A549 (cell line): ENCODE results near the gene CAT.

Experiments used
- CEBPB ChIP-seq, 2 experiments: fragments of >200 bp in 1 of 2; sonication (Bioruptor Twin) in 1 of 2; formaldehyde crosslinking in 1 of 2; IDR thresholded peaks; 2 replicates each; pipeline ENCODE4 v1.6.1; 2012 to 2016
- CHD2 ChIP-seq: fragments of 150-350 bp; IDR thresholded peaks from 2 replicates; pipeline ENCODE4 v1.6.1; 2014; ENCODE audit warnings: low read length; ENCODE audit not compliant: partially characterized antibody
- JUNB ChIP-seq: fragments of >200 bp; sonication (Bioruptor Twin); formaldehyde crosslinking; IDR thresholded peaks from 2 replicates; pipeline ENCODE4 v1.6.1; 2016
- PHF8 ChIP-seq: fragments of 200-600 bp; sonication (generic); IDR thresholded peaks from 2 replicates; pipeline ENCODE4 v1.6.1; 2016; ENCODE audit warnings: low read depth, mild to moderate bottlenecking, antibody characterized with exemption, moderate library complexity, borderline replicate concordance
- TF ChIP-seq, protein P1 (sequence below): fragments of >200 bp; sonication (Bioruptor Twin); formaldehyde crosslinking; IDR thresholded peaks from 3 replicates; pipeline ENCODE4 v1.5.1; 2016

DNA sequence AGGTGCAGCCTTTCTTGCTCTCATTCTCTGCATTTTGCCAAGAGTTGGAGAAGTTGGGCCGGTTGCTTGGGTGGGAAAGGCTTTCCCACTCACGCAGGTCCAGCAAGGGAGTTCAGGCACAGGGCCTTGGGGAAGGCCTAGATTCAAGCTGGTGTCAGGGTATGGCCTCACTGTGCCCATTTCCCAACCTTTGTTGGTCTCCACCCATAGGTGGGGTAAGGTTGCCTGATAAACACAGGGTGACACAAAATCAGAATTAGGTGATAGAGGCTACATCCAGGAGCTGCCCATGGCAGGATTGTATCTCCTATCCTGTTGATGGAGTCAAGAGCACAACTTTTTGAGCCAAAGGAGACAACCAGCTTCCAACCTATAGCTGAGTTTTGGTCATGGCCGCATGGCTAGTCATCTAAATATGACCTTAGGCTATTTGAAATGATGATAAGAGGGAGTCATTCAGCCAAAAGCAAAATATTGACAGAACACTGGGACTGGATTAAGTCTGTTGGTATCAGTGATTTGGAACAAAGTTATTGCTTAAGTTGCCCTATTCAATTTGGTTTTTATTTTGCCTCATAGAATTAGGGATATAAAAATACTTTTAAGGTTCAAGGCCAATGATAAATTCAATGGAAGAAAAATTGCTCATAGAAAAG lies 20.9 kb downstream of the CAT start:
- TF ChIP-seq JUNB, result no peak
- TF ChIP-seq, protein P1, sequence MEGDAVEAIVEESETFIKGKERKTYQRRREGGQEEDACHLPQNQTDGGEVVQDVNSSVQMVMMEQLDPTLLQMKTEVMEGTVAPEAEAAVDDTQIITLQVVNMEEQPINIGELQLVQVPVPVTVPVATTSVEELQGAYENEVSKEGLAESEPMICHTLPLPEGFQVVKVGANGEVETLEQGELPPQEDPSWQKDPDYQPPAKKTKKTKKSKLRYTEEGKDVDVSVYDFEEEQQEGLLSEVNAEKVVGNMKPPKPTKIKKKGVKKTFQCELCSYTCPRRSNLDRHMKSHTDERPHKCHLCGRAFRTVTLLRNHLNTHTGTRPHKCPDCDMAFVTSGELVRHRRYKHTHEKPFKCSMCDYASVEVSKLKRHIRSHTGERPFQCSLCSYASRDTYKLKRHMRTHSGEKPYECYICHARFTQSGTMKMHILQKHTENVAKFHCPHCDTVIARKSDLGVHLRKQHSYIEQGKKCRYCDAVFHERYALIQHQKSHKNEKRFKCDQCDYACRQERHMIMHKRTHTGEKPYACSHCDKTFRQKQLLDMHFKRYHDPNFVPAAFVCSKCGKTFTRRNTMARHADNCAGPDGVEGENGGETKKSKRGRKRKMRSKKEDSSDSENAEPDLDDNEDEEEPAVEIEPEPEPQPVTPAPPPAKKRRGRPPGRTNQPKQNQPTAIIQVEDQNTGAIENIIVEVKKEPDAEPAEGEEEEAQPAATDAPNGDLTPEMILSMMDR, result no peak
- no peak for TF ChIP-seq CHD2
- no peak for TF ChIP-seq CEBPB (IDR thresholded peaks at IDR 0.05)
- TF ChIP-seq PHF8, result no peak
